ENCODE results near the gene GTPBP4. TPM values are rescaled to one million over a fixed set of nuclear protein-coding genes. Genes with fewer than 3 reads are reported as not detected.

Gene GTPBP4
- total RNA-seq, 1 experiment from 2014 or later = 111 TPM

GRCh38 chr10:983971-984655, 4.1 kb upstream of the GTPBP4 start:
- Histone ChIP-seq H3K9me2 (ENCODE audit: insufficient read depth) (no peaks in the 10 kb centered on the region), H3K9me3 (ENCODE audit: control insufficient read depth in 1 of 2, insufficient read depth in 1 of 2, low read depth in 1 of 2, low read length in 2 of 2) (peaks cover 7 to 12% of the 10 kb centered on the region in 2 experiments; a peak in 2 of 4 replicates), H3K9ac (ENCODE audit: low read length) (no peak overlapping the region), H3K4me3 (replicated peaks in 1 of 2; ENCODE audit: low read depth in 1 of 2, low read length in 2 of 2) (no peak overlapping the region), H3K27me3 (ENCODE audit: insufficient read depth, low read length) (no peaks in the 10 kb centered on the region), H3K27ac (ENCODE audit: low read depth, low read length) (no peak overlapping the region), H3K4me2 (ENCODE audit: low read length) (peak overlapping the region; percentile 2; the same call in 1 of the 2 replicates), H3K79me2 (ENCODE audit: insufficient read depth, low read length) (peaks cover 21% of the 10 kb centered on the region), H2AFZ (ENCODE audit: low read depth, low read length, poor library complexity, severe bottlenecking) (no peak overlapping the region), H4K20me1 (ENCODE audit: insufficient read depth) (no peaks in the 10 kb centered on the region), H3K4me1 (ENCODE audit: control insufficient read depth in 1 of 2, insufficient read depth in 2 of 2, low read length in 2 of 2) (peaks cover 7 to 27% of the 10 kb centered on the region in 2 experiments), H3K36me3 (ENCODE audit: control insufficient read depth in 1 of 2, insufficient read depth in 2 of 2, low read length in 2 of 2) (no peaks in the 10 kb centered on the region; a peak in 1 of 4 replicates)
- ChIA-PET CTCF (no interaction called here), POLR2A (no interaction called here), RAD21 (ENCODE audit: low non-redundant PET in 1 of 2, low total read pairs in 2 of 2, uncharacterized antibody in 2 of 2, unreplicated experiment in 2 of 2) (no interaction called here)
- DNase-seq (ENCODE audit: low read depth, low spot score) (no peak), ATAC-seq (no peak)
- no TSS peak for BruUV-seq (replicated peaks)
- intact Hi-C loops (cut with micrococcal nuclease) = no loop called here
- no peak for TF ChIP-seq POLR2A (IDR thresholded peaks at IDR 0.05; ENCODE audit: borderline replicate concordance, extremely low read depth, insufficient read depth, insufficient read length)
- TF ChIP-seq TCF7L2 (IDR thresholded peaks at IDR 0.05; ENCODE audit: borderline replicate concordance, extremely low read depth, insufficient read depth, insufficient read length) = no peak
- no peak for TF ChIP-seq SIN3A (IDR thresholded peaks at IDR 0.05; ENCODE audit: low read depth)
- no peak for TF ChIP-seq EGR1 (IDR thresholded peaks at IDR 0.05; ENCODE audit: low read depth)
- no peak for TF ChIP-seq ZNF274 (IDR thresholded peaks at IDR 0.05; ENCODE audit: low read depth, low read length)
- no peak for TF ChIP-seq ZFX (IDR thresholded peaks at IDR 0.05)
- no peak for TF ChIP-seq CBX3 (IDR thresholded peaks at IDR 0.05; ENCODE audit: low read depth)
- no peak for TF ChIP-seq YY1 (IDR thresholded peaks at IDR 0.05; ENCODE audit: extremely low read depth, insufficient replicate concordance, low read depth, low read length)
- TF ChIP-seq SRF (IDR thresholded peaks at IDR 0.05; ENCODE audit: low read depth) = no peak
- no peak for TF ChIP-seq FOSL1 (IDR thresholded peaks at IDR 0.05; ENCODE audit: low read depth)
- TF ChIP-seq CEBPB (IDR thresholded peaks at IDR 0.05; ENCODE audit: low read depth) = no peak
- TF ChIP-seq SP1 (IDR thresholded peaks at IDR 0.05; ENCODE audit: low read depth) = no peak
- no peak for TF ChIP-seq JUND (IDR thresholded peaks at IDR 0.05)
- TF ChIP-seq POLR2AphosphoS5 (IDR thresholded peaks at IDR 0.05; ENCODE audit: low read depth, low read length) = no peak
- no peak for TF ChIP-seq CTCF (IDR thresholded peaks at IDR 0.05 in 2 of 3, conservative IDR thresholded peaks at IDR 0.05 in 1 of 3; ENCODE audit: borderline replicate concordance in 1 of 3, insufficient read depth in 1 of 3, low read depth in 2 of 3, low read length in 2 of 3)
- no peak for TF ChIP-seq MAX (IDR thresholded peaks at IDR 0.05)
- TF ChIP-seq RAD21 (IDR thresholded peaks at IDR 0.05; ENCODE audit: low read depth) = no peak
- no peak for TF ChIP-seq ATF3 (IDR thresholded peaks at IDR 0.05)
- TF ChIP-seq ELF1 (IDR thresholded peaks at IDR 0.05; ENCODE audit: borderline replicate concordance, low read depth) = no peak
- TF ChIP-seq EZH2 (IDR thresholded peaks at IDR 0.05) = no peak
